AG08396 (cell line): ENCODE measurements around the gene R3HCC1L.

Source experiments
- DNase-seq: peaks from one replicate; pipeline ENCODE4 v3.0.0; 2012; ENCODE audit warnings: low spot score, mixed read lengths

Gene R3HCC1L

GRCh38 chr10:98276311-98276710, 141.9 kb downstream of the R3HCC1L start:
- DNase-seq, result no peak

- DNase-seq, result no peak
Measured at GRCh38 chr10:98285416-98285815, 151.0 kb downstream of the R3HCC1L start.

GRCh38 chr10:98286419-98286818, 152.0 kb downstream of the R3HCC1L start:
- DNase-seq, result no peak

- no peak for DNase-seq
Measured at GRCh38 chr10:98287321-98287720, 152.9 kb downstream of the R3HCC1L start.

- DNase-seq, result no peak
Measured at GRCh38 chr10:98289802-98290209, 155.3 kb downstream of the R3HCC1L start.

- DNase-seq, result no peak
Measured at GRCh38 chr10:98292971-98293370, 158.5 kb downstream of the R3HCC1L start.

- DNase-seq, result no peak
Measured at GRCh38 chr10:98293550-98294269, 159.3 kb downstream of the R3HCC1L start.

GRCh38 chr10:98294270-98294627, 159.8 kb downstream of the R3HCC1L start:
- no peak for DNase-seq
